Thyroid gland (tissue), 4 donors: ENCODE results near the gene ARHGEF10L. TPM values are rescaled to one million over a fixed set of nuclear protein-coding genes. Genes with fewer than 3 reads are reported as not detected.

Experiments used
- DNase-seq, 2 donors: peaks; one replicate each; pipeline ENCODE4 v3.0.0-alpha.2; 2019
- H3K27ac ChIP-seq, 3 donors: fragments of 200-600 bp; sonication (generic); 1 replicate in 2 of 3; 2 replicates in 1 of 3; pipeline ENCODE4 v1.5.1; 2016 to 2019; ENCODE audit warnings: mild to moderate bottlenecking in 1 of 3, moderate library complexity in 1 of 3
- H3K27me3 ChIP-seq: fragments of 200-600 bp; sonication (generic); one replicate; pipeline ENCODE4 v1.5.1; 2019
- H3K36me3 ChIP-seq, 2 donors: fragments of 200-600 bp; sonication (generic); one replicate each; pipeline ENCODE4 v1.5.1; 2016 to 2019
- H3K4me1 ChIP-seq, 2 donors: fragments of 200-600 bp; sonication (generic); one replicate each; pipeline ENCODE4 v1.5.1; 2017 to 2019
- H3K4me3 ChIP-seq, 3 donors: fragments of 200-600 bp; sonication (generic); replicated peaks in 1 of 3; 1 replicate in 2 of 3; 2 replicates in 1 of 3; pipeline ENCODE4 v1.5.1; 2016; ENCODE audit warnings: mild to moderate bottlenecking in 1 of 3
- H3K9me3 ChIP-seq: fragments of 200-600 bp; sonication (generic); one replicate; pipeline ENCODE4 v1.5.1; 2017
- CTCF ChIP-seq, 6 experiments: fragments of 200-600 bp in 3 of 6; fragments of 450-650 bp in 3 of 6; sonication (generic) in 3 of 6; IDR thresholded peaks; one replicate each; pipeline ENCODE4 v1.5.1; 2016 to 2019; ENCODE audit warnings: antibody characterized with exemption in 6 of 6, mild to moderate bottlenecking in 2 of 6, inconsistent platforms in 1 of 6, moderate library complexity in 1 of 6
- POLR2A ChIP-seq, 2 donors: fragments of 450-650 bp; IDR thresholded peaks; one replicate each; pipeline ENCODE4 v1.6.1; 2017; ENCODE audit warnings: antibody characterized with exemption in 2 of 2, mild to moderate bottlenecking in 2 of 2, moderate library complexity in 1 of 2
- WGBS, 2 donors: methylation state at CpG; one replicate each; pipeline ENCODE4 v1.1.5; 2017; 5-methylcytosine and 5-hydroxymethylcytosine counted together
- intact Hi-C: fragments of 100-400 bp; cut with DNase I; formaldehyde crosslinking; loops from one replicate; pipeline ENCODE4 v1.15.1; 2023
- total RNA-seq, 4 donors: library from RNA; depleted of rRNA; stranded (reverse); fragments of >200 nt; gene quantifications; one replicate each; pipeline ENCODE4 v1.2.3, GENCODE V29; 2016

The ARHGEF10L gene
- total RNA-seq, 4 donors from 2014 or later, result 32.2 to 64.5 (median 51.4) TPM

- Histone ChIP-seq H3K36me3 (no peaks in the 10 kb centered on the region), H3K4me3 (no peak overlapping the region), H3K9me3 (no peaks in the 10 kb centered on the region), H3K27me3 (no peaks in the 10 kb centered on the region), H3K4me1 (peaks cover 36 to 57% of the 10 kb centered on the region in 2 donors), H3K27ac (peak overlapping the region; percentile 79 to 90 (median 89))
- intact Hi-C loops, result no loop called here
- TF ChIP-seq CTCF (IDR thresholded peaks at IDR 0.05), result no peak
- TF ChIP-seq POLR2A (IDR thresholded peaks at IDR 0.05), result no peak
- DNase-seq, result peak; percentile 43 to 61
- 77 to 82% methylated on average over 3 to 6 of the region's 7 CpGs for WGBS, 2 donors
These were observed 20.3 kb downstream of the ARHGEF10L start for GRCh38 chr1:17559615-17560419.

- no peaks in the 10 kb centered on the region for H3K36me3 ChIP-seq
- WGBS, 2 donors, result 86 to 100% methylated on average over 1 of the region's 8 CpGs
- H3K27me3 ChIP-seq, result no peaks in the 10 kb centered on the region
- intact Hi-C loops, result no loop called here
- H3K27ac ChIP-seq, result peak overlapping the region; percentile 79 to 90 (median 89)
- no peak overlapping the region for H3K4me3 ChIP-seq
- H3K4me1 ChIP-seq, result peaks cover 48 to 71% of the 10 kb centered on the region in 2 donors
- no peaks in the 10 kb centered on the region for H3K9me3 ChIP-seq
- peak; percentile 69 to 81 for DNase-seq
- TF ChIP-seq CTCF (IDR thresholded peaks at IDR 0.05) (no peak), POLR2A (IDR thresholded peaks at IDR 0.05) (no peak)
These were observed 21.7 kb downstream of the ARHGEF10L start for GRCh38 chr1:17561247-17561548.

- DNase-seq, result peak; percentile 27 to 46
- H3K4me3 ChIP-seq, result no peak overlapping the region
- WGBS, 2 donors, result 45 to 71% methylated on average over 9 of the region's 9 CpGs
- H3K27me3 ChIP-seq, result no peaks in the 10 kb centered on the region
- H3K27ac ChIP-seq, result peak overlapping the region; percentile 79 to 90 (median 89)
- intact Hi-C loops, result no loop called here
- H3K4me1 ChIP-seq, result peaks cover 48 to 74% of the 10 kb centered on the region in 2 donors
- no peaks in the 10 kb centered on the region for H3K9me3 ChIP-seq
- H3K36me3 ChIP-seq, result no peaks in the 10 kb centered on the region
- TF ChIP-seq CTCF (IDR thresholded peaks at IDR 0.05) (no peak), POLR2A (IDR thresholded peaks at IDR 0.05) (no peak)
These were observed 22.1 kb downstream of the ARHGEF10L start for GRCh38 chr1:17561561-17561985.

- H3K27me3 ChIP-seq, result no peaks in the 10 kb centered on the region
- no peaks in the 10 kb centered on the region for H3K9me3 ChIP-seq
- peaks cover 48 to 82% of the 10 kb centered on the region in 2 donors for H3K4me1 ChIP-seq
- no peaks in the 10 kb centered on the region for H3K36me3 ChIP-seq
- TF ChIP-seq POLR2A (IDR thresholded peaks at IDR 0.05) (no peak), CTCF (IDR thresholded peaks at IDR 0.05) (no peak)
- H3K4me3 ChIP-seq, result no peak overlapping the region
- DNase-seq, result no peak
- WGBS, 2 donors, result 92 to 94% methylated on average over 5 of the region's 5 CpGs
- intact Hi-C loops, result no loop called here
- H3K27ac ChIP-seq, result peak overlapping the region in 2 of 3 donors; percentile 79 to 89
These were observed 22.9 kb downstream of the ARHGEF10L start for GRCh38 chr1:17562375-17562774.

- intact Hi-C loops, result no loop called here
- WGBS, 2 donors, result 56 to 83% methylated on average over 5 to 8 of the region's 8 CpGs
- Histone ChIP-seq H3K27me3 (no peaks in the 10 kb centered on the region), H3K4me3 (no peak overlapping the region), H3K4me1 (peaks cover 51 to 94% of the 10 kb centered on the region in 2 donors), H3K27ac (peak overlapping the region; percentile 58 to 90 (median 72)), H3K9me3 (no peaks in the 10 kb centered on the region), H3K36me3 (no peaks in the 10 kb centered on the region)
- TF ChIP-seq CTCF (IDR thresholded peaks at IDR 0.05), result no peak
- no peak for TF ChIP-seq POLR2A (IDR thresholded peaks at IDR 0.05)
- DNase-seq, result peak; percentile 42 to 63
These were observed 24.2 kb downstream of the ARHGEF10L start for GRCh38 chr1:17563494-17564281.
